Neural cell (in vitro differentiated cells): ENCODE data around the gene ARID4A. TPM values are rescaled to one million over a fixed set of nuclear protein-coding genes. Genes with fewer than 3 reads are reported as not detected.

ENCODE experiments used
- H2AFZ ChIP-seq: fragments of 200-600, 300-800 bp; sonication (generic), shearing (Covaris generic); 2 replicates; pipeline ENCODE4 v1.6.0; 2014; ENCODE audit warnings: low read depth, mild to moderate bottlenecking, antibody characterized with exemption, low read length, moderate library complexity
- H3F3A ChIP-seq: fragments of 200-600 bp; shearing (Covaris generic); 2 replicates; pipeline ENCODE4 v1.6.1; 2016; ENCODE audit warnings: mild to moderate bottlenecking, moderate library complexity, mixed read lengths, antibody characterized with exemption, low read length; ENCODE audit not compliant: insufficient read depth, poor library complexity, severe bottlenecking
- H3K27ac ChIP-seq: fragments of 200-600, 300-800 bp; sonication (generic), shearing (Covaris generic); 2 replicates; pipeline ENCODE4 v1.5.1; 2014; ENCODE audit warnings: mild to moderate bottlenecking, low read length, moderate library complexity
- H3K27me3 ChIP-seq: fragments of 300-800, 200-600 bp; sonication (generic), shearing (Covaris generic); 2 replicates; pipeline ENCODE4 v1.6.0; 2014; ENCODE audit warnings: mild to moderate bottlenecking, low read depth, low read length, moderate library complexity; ENCODE audit not compliant: insufficient read depth
- H3K36me3 ChIP-seq: fragments of 300-800, 200-600 bp; sonication (generic), shearing (Covaris generic); 2 replicates; pipeline ENCODE4 v1.5.1; 2014; ENCODE audit warnings: mild to moderate bottlenecking, antibody characterized with exemption, low read length, moderate library complexity; ENCODE audit not compliant: insufficient read depth
- H3K4me2 ChIP-seq: fragments of 300-800, 200-600 bp; sonication (generic), shearing (Covaris generic); 2 replicates; pipeline ENCODE4 v1.6.0; 2014; ENCODE audit warnings: mild to moderate bottlenecking, low read length
- H3K4me3 ChIP-seq: fragments of 300-800, 200-600 bp; sonication (generic), shearing (Covaris generic); 2 replicates; pipeline ENCODE4 v1.5.1; 2014; ENCODE audit warnings: mild to moderate bottlenecking, low read length, moderate library complexity
- H3K79me2 ChIP-seq: fragments of 200-600 bp; shearing (Covaris generic); replicated peaks from 2 replicates; pipeline ENCODE4 v1.6.0; 2014; ENCODE audit warnings: mild to moderate bottlenecking, low read length, moderate library complexity; ENCODE audit not compliant: insufficient read depth
- H3K9ac ChIP-seq: fragments of 300-800, 200-600 bp; sonication (generic), shearing (Covaris generic); 2 replicates; pipeline ENCODE4 v1.6.1; 2016; ENCODE audit warnings: mild to moderate bottlenecking, low read length, mixed read lengths
- H3K9me2 ChIP-seq: fragments of 200-600 bp; shearing (Covaris generic); 2 replicates; pipeline ENCODE4 v1.6.1; 2016; ENCODE audit warnings: mild to moderate bottlenecking, low read length, mixed read lengths; ENCODE audit not compliant: insufficient read depth
- H3K9me3 ChIP-seq: fragments of 200-600, 300-800 bp; sonication (generic), shearing (Covaris generic); 2 replicates; pipeline ENCODE4 v1.6.1; 2016; ENCODE audit warnings: mild to moderate bottlenecking, mixed run types, low read length, moderate library complexity, mixed read lengths
- H4K20me1 ChIP-seq: fragments of 200-600 bp; shearing (Covaris generic); 2 replicates; pipeline ENCODE4 v1.6.1; 2016; ENCODE audit warnings: mild to moderate bottlenecking, mixed run types; ENCODE audit not compliant: insufficient read depth
- CTCF ChIP-seq: fragments of 450-650 bp; IDR thresholded peaks from 2 replicates; pipeline ENCODE4 v1.5.1; 2014; ENCODE audit warnings: antibody characterized with exemption, mild to moderate bottlenecking, moderate library complexity; ENCODE audit not compliant: poor library complexity, severe bottlenecking
- EP300 ChIP-seq: fragments of 450-650 bp; conservative IDR thresholded peaks from 2 replicates; pipeline ENCODE4 v1.6.1; 2014; ENCODE audit warnings: antibody characterized with exemption, mild to moderate bottlenecking, moderate library complexity; ENCODE audit not compliant: poor library complexity, severe bottlenecking
- EZH2 ChIP-seq: fragments of 200-600, 300-800 bp; shearing (Covaris generic), sonication (generic); IDR thresholded peaks from 2 replicates; pipeline ENCODE4 v1.6.1; 2014; ENCODE audit warnings: antibody characterized with exemption, low read length, borderline replicate concordance, mild to moderate bottlenecking; ENCODE audit not compliant: insufficient read depth, poor library complexity, severe bottlenecking
- MXI1 ChIP-seq: fragments of 450-650 bp; conservative IDR thresholded peaks from 2 replicates; pipeline ENCODE4 v1.6.1; 2014; ENCODE audit warnings: antibody characterized with exemption, mild to moderate bottlenecking; ENCODE audit not compliant: poor library complexity, severe bottlenecking
- POLR2AphosphoS5 ChIP-seq: IDR thresholded peaks from 2 replicates; pipeline ENCODE4 v1.6.1; 2012
- RAD21 ChIP-seq: fragments of 450-650 bp; conservative IDR thresholded peaks from 2 replicates; pipeline ENCODE4 v1.6.1; 2014; ENCODE audit warnings: antibody characterized with exemption, mild to moderate bottlenecking, moderate library complexity
- REST ChIP-seq: IDR thresholded peaks from 2 replicates; pipeline ENCODE4 v1.6.1; 2012; ENCODE audit warnings: borderline replicate concordance
- SMC3 ChIP-seq: fragments of 450-650 bp; conservative IDR thresholded peaks from 2 replicates; pipeline ENCODE4 v1.6.1; 2014; ENCODE audit warnings: antibody characterized with exemption, mild to moderate bottlenecking, moderate library complexity; ENCODE audit not compliant: poor library complexity
- TAF1 ChIP-seq: IDR thresholded peaks from 2 replicates; pipeline ENCODE4 v1.6.1; 2012; ENCODE audit warnings: low read depth
- polyA minus RNA-seq: library from RNA; depleted of rRNA, polyadenylated mRNA; stranded (reverse); fragments of >200 nt; gene quantifications from 2 replicates; pipeline ENCODE4 v1.2.3, GENCODE V29; 2014
- polyA plus RNA-seq: library from polyadenylated mRNA; depleted of rRNA; stranded (reverse); fragments of >200 nt; gene quantifications from 2 replicates; pipeline ENCODE4 v1.2.3, GENCODE V29; 2014

Gene ARID4A
- polyA plus RNA-seq (32.3 and 38.5 TPM in 2 replicates), polyA minus RNA-seq (69.9 and 94.8 TPM in 2 replicates)

GRCh38 chr14:58298477-58299400, at the start of gene ARID4A:
ARID4A (plus strand) TSS chr14:58298555; CDS start chr14:58299855, 1,300 bp downstream.
- Histone ChIP-seq H3K4me3 (peak within 1 kb of the TSS; percentile 95), H3K4me2 (peak within 1 kb of the TSS; percentile 99), H3K9me3 (no peaks in the 10 kb centered on the region), H4K20me1 (peaks cover 4% of the 10 kb centered on the region), H3F3A (no peaks in the 10 kb centered on the region), H3K9me2 (no peaks in the 10 kb centered on the region), H3K27ac (peak within 1 kb of the TSS; percentile 97), H3K9ac (peak within 1 kb of the TSS; percentile 91), H2AFZ (peak within 1 kb of the TSS; percentile 66), H3K79me2 (peaks cover 53% of the 10 kb centered on the region), H3K36me3 (no peaks in the 10 kb centered on the region), H3K27me3 (no peaks in the 10 kb centered on the region)
- TF ChIP-seq EP300 (peak; percentile 23), SMC3 (no peak), POLR2AphosphoS5 (peak; percentile 83), CTCF (no peak), TAF1 (peak; percentile 38), REST (peak; percentile 55), RAD21 (no peak), MXI1 (peak; percentile 66)

- Histone ChIP-seq H3K4me2 (no peak overlapping the region), H3K9me3 (no peaks in the 10 kb centered on the region), H3K9ac (no peak overlapping the region), H3K79me2 (peaks cover 40% of the 10 kb centered on the region), H2AFZ (no peak overlapping the region), H3K4me3 (no peak overlapping the region), H3F3A (no peaks in the 10 kb centered on the region), H3K9me2 (no peaks in the 10 kb centered on the region), H4K20me1 (no peaks in the 10 kb centered on the region), H3K36me3 (no peaks in the 10 kb centered on the region), H3K27me3 (no peaks in the 10 kb centered on the region), H3K27ac (no peak overlapping the region)
- TF ChIP-seq MXI1 (no peak), REST (no peak), TAF1 (no peak), EZH2 (no peak), RAD21 (no peak), SMC3 (no peak), POLR2AphosphoS5 (no peak), CTCF (no peak), EP300 (no peak)
Measured at GRCh38 chr14:58249611-58250010, 48.7 kb upstream of the ARID4A start.
